ENCODE results near the gene BAZ1A. TPM values are rescaled to one million over a fixed set of nuclear protein-coding genes. Genes with fewer than 3 reads are reported as not detected.

Gene BAZ1A
- total RNA-seq, 1 experiment from 2014 or later: 17.8 TPM

GRCh38 chr14:34749408-34749807 is 125.8 kb downstream of the BAZ1A start:
- TF ChIP-seq CTCF (conservative IDR thresholded peaks at IDR 0.05): no peak
- Histone ChIP-seq H2AFZ (ENCODE audit: low read length) (no peak overlapping the region), H2AK5ac (ENCODE audit: insufficient read length, low read length) (no peak overlapping the region), H2BK5ac (ENCODE audit: insufficient read length, low read length) (no peak overlapping the region), H3K9me3 (ENCODE audit: control insufficient read depth, low read depth, low read length) (no peaks in the 10 kb centered on the region), H4K20me1 (ENCODE audit: control insufficient read depth, insufficient read depth, insufficient read length) (no peaks in the 10 kb centered on the region), H2BK12ac (ENCODE audit: insufficient read length, low read depth, low read length) (no peak overlapping the region), H3K23me2 (ENCODE audit: insufficient read length, low read depth, low read length, poor library complexity, severe bottlenecking) (no peaks in the 10 kb centered on the region), H3K23ac (ENCODE audit: insufficient read length, low read depth, low read length) (no peak overlapping the region), H3K27me3 (ENCODE audit: insufficient read depth, low read length) (no peaks in the 10 kb centered on the region), H2BK15ac (ENCODE audit: low read depth, low read length) (no peak overlapping the region), H4K8ac (replicated peaks; ENCODE audit: insufficient read length, low read depth, low read length) (no peak overlapping the region), H3K4me2 (ENCODE audit: insufficient read depth, insufficient read length, low read length) (no peak overlapping the region), H3K56ac (ENCODE audit: insufficient read length, low read depth, low read length) (no peak overlapping the region), H3K4ac (ENCODE audit: low read depth, low read length) (no peak overlapping the region), H3K4me1 (ENCODE audit: insufficient read depth, low read length) (no peaks in the 10 kb centered on the region), H2BK120ac (ENCODE audit: low read depth, low read length, poor library complexity, severe bottlenecking) (no peak overlapping the region), H3K79me1 (ENCODE audit: insufficient read depth, low read depth, low read length, poor library complexity, severe bottlenecking) (no peaks in the 10 kb centered on the region), H3T11ph (ENCODE audit: low read length) (no peak overlapping the region), H3K79me2 (ENCODE audit: insufficient read depth, low read length) (no peaks in the 10 kb centered on the region), H3K14ac (ENCODE audit: insufficient read depth, low read length) (no peak overlapping the region), H4K5ac (ENCODE audit: insufficient read length, low read depth, low read length) (no peak overlapping the region), H3K9ac (ENCODE audit: extremely low read depth, insufficient read length, low read length) (no peak overlapping the region), H3K27ac (ENCODE audit: insufficient read length, low read depth, low read length) (no peak overlapping the region), H3K18ac (ENCODE audit: insufficient read length, low read depth, low read length) (no peak overlapping the region), H4K91ac (ENCODE audit: insufficient read length, low read depth, low read length) (no peak overlapping the region), H2BK20ac (ENCODE audit: low read depth, low read length, poor library complexity, severe bottlenecking) (no peak overlapping the region)
- H3K4me1 Mint-ChIP-seq: no peaks in the 10 kb centered on the region
- no peak overlapping the region for H3K4me3 Mint-ChIP-seq
- H3K27ac Mint-ChIP-seq: no peak overlapping the region
- H3K36me3 Mint-ChIP-seq (ENCODE audit: insufficient read depth in 1 of 3, low read depth in 3 of 3): peaks cover 0 to 6% (median 0%) of the 10 kb centered on the region in 3 experiments; a peak in 2 of 7 replicates
- no peaks in the 10 kb centered on the region for H3K27me3 Mint-ChIP-seq (ENCODE audit: low read depth)
- DNase-seq: no peak
- no CpG with 5 or more reads among the region's 6 CpGs for WGBS (ENCODE audit: extremely low coverage, insufficient read length, low lambda C conversion rate)
- no peaks in the 10 kb centered on the region for H3K9me3 Mint-ChIP-seq
